HK-2 (cell line): Measurements from ENCODE around the gene KRTAP21-1.
"Not testable (repeated sequence)": the region's sequence is repeated elsewhere in the genome, so short reads cannot be mapped to it uniquely, and the experiment has no call there.

Source experiments
- DNase-seq: peaks from one replicate; pipeline ENCODE4 v3.0.0-alpha.2; 2018; ENCODE audit not compliant: unreplicated experiment

KRTAP21-1 gene

DNA sequence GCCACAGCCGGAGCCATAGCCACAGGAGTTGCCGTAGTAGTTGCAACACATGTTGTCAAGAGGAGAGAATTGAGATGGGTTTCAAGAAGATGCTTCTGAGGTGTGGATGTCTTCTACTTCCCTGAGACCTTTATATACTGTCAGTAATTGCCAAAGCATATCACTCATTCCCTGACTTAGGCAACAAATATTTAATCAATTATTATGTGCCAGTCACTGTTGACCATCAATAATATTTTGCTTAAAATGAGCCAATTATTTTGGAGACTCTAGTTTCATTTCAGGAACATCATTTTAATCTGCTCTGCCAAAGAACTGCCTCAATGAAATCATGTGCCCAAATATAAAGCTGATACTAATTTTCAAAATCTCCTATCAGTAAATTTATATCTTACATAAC is at the start of gene KRTAP21-1:
TSS of gene KRTAP21-1 (minus strand) at position 101 of the 400 bp plus-strand sequence. CDS start at position 51, 50 bp downstream.
- DNase-seq: not testable (repeated sequence)

DNA sequence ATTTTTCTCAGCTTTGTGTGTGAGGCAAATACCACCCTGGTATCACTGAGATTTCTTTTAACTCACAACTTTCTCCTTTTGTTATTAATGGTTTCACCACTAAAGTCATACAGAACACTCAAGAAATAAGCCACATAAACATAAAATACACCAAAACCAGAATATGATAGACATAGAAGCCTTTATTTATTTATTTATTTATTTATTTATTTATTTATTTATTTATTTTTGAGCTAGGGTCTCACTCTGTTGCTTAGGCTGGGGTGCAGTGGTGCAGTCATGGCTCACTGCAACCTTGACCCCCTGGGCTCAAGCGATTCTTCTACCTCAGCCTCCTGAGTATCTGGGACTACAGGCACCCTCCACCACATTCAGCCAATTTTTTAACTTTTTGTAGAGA is 45.4 kb upstream of the KRTAP21-1 start:
- DNase-seq: no peak

DNA sequence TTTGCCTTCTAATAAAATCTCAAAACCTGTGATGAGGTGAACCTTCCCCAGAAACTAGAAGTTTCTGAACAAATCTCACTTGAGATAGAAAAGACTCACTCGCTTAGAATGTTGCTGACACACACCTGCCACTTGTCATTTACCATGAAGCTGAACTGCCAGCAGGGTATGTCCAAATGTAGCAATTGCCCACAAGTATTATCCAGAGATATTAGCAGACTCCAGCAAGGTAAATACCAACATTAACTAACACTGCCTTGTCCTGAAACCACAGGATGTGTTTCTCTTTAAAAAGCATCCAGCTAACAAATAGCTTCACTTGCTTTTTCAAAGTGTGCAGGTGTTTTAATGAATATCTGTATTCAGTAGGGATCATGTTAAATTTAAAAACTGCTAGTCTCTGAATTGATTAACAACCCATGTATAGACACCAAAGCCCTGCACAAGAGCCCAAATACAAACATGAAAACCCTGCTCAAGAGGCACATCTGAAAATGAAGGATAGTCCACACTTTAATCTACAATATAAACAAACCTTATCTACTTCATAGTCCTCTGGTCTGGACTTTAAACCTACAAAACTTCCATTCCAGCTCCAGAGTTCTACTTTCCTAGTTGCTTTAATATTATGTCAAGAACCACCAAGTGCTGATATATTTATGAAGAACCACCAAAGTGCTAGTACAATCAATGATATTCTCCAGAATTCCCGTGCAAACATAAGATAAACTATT is 38.5 kb upstream of the KRTAP21-1 start:
- no peak for DNase-seq

DNA sequence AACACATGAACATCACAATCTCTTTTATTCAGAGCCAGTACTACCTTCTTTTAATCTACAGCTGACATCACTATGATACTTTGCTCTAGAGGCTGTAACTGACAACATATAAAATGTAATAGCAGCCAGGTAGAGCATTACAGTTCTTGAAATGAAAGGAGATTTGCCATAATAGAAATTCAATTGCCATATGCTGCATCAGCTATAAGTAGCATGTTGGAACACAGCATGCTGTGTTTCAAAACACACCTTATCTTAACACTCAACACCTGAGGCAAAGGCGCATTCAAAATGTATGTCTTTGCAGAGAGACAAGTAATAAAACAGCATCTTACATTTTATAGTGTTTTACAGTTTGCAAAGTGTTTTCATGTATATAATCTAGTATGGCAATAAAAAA is 24.0 kb upstream of the KRTAP21-1 start:
- DNase-seq: no peak

DNA sequence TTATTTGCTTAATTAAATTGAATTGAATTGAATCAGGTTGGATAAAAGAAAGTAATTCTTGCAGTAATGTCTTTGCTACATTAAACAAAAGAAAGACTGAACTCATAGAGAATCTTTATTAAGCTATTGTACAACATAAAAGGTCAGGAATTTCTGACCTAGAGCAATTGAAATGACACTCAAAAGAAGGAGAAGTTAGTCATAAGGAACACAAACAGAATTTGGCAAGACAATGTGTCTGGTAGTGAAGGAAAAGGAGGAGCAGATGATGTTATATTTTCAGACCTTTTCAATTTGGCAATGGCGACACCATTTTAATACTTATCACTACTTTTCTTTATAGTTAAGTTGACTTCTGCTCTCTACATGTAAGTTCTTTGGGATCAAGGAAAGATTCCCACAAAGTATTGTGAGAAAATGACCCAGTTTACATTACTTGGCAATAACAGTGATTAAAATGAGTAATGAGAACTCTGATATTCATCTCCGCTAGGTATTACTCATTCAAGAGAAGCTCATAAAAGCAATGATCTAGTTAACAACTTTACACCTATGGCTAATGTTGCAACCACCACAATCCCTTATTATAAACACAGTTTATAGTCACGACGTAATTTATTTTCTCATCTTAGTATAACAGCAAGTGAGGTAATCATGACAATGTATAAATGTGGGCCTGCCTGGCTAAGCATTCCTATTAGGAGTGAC is 14.7 kb upstream of the KRTAP21-1 start:
- no peak for DNase-seq

DNA sequence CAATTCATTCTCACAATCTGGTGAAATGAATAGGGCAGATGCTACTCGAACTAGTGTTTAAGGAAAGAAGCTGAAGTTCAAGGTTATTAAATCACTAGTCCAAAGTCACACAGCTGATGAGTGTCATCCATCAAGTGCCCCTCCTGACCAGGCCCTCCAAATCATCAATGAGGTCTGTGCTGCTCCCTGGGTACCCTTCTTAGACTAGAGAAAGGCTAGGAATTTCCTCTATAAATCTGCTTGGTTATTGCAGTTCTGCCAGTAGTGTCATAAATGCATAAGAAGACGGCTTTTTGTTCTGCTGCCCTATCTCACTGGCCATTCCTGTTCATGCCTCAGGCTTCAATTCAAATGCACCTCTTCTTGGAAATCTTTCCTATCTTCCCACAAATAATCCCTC is 5.5 kb upstream of the KRTAP21-1 start:
- DNase-seq: no peak

DNA sequence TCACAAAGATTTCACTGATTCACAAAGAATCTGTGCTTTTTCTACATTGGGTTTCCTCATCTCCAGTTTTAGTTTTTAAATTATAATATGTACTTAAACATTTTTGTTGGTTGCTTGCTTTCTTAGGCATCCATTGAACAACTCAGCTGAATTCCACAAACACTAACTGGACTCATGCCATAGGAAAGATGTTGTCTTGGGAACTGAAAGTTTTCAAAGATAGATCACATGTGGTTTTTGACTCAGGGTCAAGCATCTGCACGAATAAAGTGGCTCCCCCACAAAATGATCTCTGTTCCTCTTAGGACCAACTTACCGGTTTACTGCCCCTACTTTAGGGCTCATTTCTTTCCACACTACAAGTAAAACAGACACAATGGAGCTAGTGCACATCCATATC is 3.1 kb upstream of the KRTAP21-1 start:
- no peak for DNase-seq

DNA sequence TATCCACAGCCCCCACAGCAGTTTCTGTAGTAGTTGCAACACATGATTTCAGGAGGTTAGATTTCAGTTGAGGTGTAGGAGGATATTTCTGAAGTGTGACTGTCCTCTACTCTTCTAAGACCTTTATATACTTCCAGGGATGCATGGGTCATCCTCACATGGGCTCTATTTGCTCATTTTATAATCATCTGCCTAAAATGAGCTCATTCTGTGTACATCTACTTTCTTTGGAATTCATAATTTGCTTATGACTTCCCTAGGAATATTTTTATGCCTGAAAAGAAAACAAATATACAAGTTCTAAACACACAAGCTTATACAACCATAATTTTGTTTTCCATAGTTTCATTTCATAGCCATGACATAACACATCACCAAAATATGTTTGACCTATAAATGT is 8.1 kb downstream of the KRTAP21-1 start, which contains the start of gene KRTAP21-2:
TSS of gene KRTAP21-2 (minus strand) at position 101 of the 400 bp plus-strand sequence. CDS start at position 44, 57 bp downstream.
- no peak for DNase-seq

DNA sequence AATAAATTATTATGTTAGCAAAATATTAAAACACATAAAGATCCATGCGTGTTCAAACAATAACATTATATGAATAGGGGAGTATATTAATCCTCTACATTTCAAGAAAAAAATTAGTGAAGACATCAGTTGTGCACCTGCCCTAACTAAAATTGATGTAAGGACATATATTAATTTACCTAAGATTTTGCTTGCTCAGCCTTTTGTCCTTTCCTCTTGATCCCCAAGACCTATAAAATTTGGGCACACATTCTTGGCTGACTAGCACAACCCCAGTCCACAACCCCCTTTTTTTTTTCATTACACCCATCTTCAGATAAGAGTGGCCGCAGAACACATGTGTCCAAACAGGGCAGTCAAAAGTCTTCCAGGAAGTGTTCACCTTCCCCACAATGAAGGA is 14.8 kb downstream of the KRTAP21-1 start:
- no peak for DNase-seq

DNA sequence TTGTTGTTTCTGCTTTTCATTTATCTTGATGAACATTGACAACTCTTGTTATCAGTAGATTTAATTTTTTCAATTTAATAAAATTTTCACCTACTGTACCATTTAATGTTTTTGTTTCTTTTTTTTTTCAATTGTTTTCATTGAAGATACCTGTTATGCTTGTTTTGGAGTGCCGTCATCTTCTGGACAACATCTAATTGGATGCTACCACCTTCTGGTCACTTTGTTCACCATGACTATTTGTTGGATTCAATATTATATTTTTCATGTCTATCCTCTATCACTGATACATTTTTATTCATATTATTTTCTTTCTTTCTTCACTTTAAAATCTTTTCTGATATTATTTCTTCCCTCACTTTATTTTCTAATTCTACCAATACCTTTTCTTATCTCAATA is 22.2 kb downstream of the KRTAP21-1 start:
- no peak for DNase-seq

DNA sequence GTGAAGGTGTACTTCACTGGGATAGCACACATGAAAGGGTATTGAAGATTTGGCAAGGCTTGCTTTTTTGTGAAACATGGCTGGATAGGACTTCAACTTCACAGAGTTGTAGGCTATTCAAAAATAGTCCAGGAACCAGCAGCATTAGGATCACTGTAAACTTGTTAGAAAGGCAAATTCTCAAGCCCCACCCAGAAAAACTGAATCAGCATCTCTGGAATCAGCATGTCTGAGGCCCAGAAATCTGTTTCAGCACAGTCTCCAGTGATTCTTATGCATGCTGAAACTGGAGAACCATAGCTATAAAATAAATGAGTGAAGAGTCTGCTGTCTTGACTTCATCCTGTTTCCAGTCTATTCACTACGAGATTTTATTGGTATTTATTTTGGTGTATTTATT is 28.5 kb downstream of the KRTAP21-1 start:
- no peak for DNase-seq

DNA sequence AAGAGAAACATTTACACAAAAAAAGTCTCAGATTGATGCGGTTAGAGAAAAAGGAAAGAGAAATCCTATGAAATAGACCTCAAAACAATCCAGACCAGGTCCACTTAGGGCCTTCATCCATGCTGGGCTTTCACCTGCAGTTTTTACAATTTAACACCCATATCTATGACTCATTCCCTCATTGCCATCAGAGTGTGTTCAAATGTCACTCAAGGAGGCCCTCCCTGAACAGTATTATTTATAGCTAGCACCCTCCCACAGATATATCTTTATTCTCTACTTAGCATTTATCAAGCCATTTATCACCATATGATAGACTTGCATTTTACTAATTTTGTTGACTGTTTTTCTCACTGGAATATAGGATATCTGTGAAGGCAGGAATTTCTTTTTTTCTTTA is 35.8 kb downstream of the KRTAP21-1 start:
- DNase-seq: no peak

DNA sequence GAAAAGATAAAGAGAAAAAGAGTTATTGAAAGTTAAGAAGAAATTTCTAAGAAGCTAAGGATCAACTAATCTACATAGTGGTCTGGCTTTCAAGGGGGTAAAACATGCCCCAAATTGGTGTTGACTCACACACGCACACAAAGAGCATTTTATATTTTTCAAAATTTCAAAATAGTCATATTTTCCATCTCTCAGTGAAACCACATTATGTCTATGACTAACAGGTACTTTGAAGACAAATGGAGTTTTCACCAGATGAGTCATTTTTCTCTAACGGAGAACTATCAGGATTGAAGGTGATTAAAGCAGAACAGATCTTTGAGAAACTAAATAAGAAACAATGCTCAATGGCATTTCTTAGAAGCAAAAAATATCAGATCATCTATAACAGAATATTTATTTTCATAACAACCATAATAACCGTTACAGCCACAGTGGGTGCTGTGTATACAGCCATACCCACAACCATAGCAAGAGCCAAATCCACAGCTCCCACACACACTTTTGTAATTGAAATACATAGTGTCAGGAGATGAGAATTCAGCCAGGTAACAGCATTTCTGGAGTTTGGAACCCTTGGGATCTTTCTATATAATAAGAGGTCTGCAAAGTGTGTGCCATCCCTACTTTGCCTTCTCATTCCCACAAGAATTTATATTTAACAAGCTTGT is 36.9 kb downstream of the KRTAP21-1 start, which contains the start of gene KRTAP21-3:
TSS of gene KRTAP21-3 (minus strand) at position 539 of the 671 bp plus-strand sequence. CDS start at position 521, 18 bp downstream.
- DNase-seq: no peak

DNA sequence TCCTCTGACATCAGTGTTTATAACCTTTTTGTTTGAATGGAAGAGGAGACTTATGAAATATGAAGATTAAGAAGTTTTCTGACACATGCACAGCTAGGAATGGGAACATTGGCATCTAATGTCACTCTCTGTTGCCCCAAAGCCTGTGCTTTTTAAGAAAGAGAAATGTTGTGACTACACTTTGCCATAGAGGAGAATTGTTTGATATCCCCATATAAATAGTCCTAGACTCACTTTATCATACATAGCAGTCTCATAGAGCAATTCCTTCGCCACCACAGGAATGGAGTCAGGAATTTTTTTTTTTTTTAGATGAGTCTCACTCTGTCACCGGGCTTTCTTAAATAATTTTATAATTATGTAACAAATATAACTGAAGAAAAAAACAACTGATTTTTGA is 38.1 kb downstream of the KRTAP21-1 start:
- DNase-seq: no peak

DNA sequence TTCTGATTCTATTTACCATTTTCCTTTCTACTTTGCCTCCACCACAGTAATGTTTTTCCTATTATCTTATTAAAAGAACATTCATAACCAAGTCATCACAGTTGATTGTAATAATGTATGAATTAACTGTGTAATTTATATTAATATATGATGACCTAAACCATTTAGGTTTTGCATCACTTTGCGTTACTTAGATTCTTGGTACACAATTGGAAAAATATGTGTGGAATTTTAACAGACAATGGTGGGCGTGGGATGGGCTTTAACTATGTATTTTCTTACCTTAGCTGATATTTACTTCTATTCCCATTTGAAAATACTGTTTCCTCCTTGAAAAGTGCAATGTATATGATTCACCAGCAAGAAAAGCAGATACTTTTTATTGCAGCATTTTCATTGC is 40.3 kb downstream of the KRTAP21-1 start:
- DNase-seq: no peak

DNA sequence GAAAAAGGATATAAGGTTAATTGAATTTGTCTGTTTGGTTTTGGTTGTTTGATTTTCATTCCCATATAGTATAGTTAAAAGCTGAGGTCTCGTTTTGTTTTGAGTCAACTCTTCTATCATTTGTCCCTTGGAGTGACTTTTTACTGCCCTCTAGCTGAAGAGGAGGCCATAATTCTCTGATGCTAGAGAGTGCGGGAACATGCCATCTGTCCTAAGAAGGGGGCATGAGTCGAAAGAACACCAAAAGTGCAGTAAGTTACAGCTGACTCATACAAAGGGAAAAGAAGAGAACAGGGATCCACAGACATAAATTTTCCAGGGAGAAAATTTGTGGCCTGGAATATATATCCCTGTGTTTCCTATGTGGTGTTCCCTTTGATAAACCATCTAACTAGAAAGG is 40.8 kb downstream of the KRTAP21-1 start:
- DNase-seq: no peak

DNA sequence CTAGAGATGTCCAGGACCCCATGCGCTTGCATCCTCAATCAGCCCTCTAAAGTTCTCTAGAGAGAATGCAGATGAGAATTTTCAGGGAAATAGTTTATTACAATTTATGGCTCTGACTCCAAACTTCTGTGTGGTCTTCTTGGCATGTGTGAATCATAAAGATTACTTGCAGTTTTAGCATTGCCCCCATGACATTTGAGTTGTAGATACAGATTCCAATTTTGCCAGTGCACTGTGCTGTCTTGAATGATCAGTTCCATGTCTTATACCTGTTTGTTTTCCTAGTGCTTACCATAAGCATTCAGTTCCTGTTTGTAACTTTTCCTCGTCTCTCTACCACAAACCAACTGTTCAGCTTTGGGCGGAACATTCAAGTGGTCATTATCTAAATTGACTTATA is 41.5 kb downstream of the KRTAP21-1 start:
- no peak for DNase-seq

DNA sequence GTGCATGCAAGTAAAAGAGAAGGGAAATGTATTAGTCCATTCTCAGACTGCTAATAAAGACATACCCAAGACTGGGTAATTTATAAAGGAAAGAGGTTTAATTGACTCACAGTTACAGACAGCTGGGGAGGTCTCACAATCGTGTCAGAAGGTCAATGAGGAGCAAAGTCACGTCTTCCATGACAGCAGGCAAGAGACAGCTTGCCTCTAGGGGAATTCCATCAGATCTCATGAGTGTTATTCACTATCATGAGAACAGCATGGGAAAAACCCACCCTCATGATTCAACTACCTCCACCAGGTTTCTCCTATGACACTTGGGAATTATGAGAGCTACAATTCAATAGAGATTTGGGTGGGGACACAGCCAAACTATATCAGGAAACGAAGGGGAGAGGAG is 44.7 kb downstream of the KRTAP21-1 start:
- DNase-seq: no peak

DNA sequence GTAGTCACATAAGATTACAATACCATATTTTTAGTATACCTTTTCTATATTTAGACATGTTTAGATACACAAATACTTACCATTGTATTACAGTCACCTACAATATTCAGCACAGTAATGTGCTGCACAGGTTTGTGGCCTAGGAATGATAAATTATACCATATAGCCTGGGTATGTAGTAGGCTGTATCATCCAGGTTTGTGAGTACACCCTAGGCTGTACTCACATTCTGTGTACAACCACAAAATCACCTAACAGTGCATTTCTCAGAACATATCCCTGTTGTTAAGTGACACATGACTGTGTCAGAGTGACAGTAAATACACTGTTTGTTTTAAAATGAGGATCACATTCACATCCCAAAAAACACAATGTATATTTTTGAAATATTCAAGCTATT is 47.8 kb downstream of the KRTAP21-1 start:
- no peak for DNase-seq
